GM18505 (cell line): ENCODE results near the gene CYBRD1.

Experiments
- ATAC-seq: cut with Tn5 transposase; IDR thresholded peaks from one replicate; pipeline ENCODE4 v1.9.1; 2021; ENCODE audit not compliant: unreplicated experiment
- POLR2A ChIP-seq: IDR thresholded peaks from 4 replicates; pipeline ENCODE4 v1.6.1; 2011; ENCODE audit warnings: borderline replicate concordance; ENCODE audit not compliant: insufficient read depth, insufficient read length; ENCODE audit errors: extremely low read depth

Gene CYBRD1

DNA sequence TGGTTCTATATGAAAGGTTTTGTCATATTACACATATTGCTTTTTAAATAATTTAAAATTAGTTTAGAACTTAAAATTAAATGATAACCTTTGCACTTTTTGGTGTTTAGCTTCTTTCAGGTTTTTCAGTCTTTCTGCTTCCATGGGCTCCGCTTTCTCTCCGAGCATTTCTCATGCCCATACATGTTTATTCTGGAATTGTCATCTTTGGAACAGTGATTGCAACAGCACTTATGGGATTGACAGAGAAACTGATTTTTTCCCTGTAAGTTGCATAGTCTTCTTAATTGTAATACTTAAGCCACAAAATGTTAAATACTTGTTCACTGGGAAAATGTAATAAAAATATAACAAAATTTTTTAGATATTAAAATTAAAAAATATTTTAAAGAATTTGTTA, 31.0 kb downstream of the CYBRD1 start:
- TF ChIP-seq POLR2A, result no peak
- ATAC-seq, result no peak

GRCh38 chr2:171553858-171554257, 31.6 kb downstream of the CYBRD1 start:
- no peak for TF ChIP-seq POLR2A
- no peak for ATAC-seq

DNA sequence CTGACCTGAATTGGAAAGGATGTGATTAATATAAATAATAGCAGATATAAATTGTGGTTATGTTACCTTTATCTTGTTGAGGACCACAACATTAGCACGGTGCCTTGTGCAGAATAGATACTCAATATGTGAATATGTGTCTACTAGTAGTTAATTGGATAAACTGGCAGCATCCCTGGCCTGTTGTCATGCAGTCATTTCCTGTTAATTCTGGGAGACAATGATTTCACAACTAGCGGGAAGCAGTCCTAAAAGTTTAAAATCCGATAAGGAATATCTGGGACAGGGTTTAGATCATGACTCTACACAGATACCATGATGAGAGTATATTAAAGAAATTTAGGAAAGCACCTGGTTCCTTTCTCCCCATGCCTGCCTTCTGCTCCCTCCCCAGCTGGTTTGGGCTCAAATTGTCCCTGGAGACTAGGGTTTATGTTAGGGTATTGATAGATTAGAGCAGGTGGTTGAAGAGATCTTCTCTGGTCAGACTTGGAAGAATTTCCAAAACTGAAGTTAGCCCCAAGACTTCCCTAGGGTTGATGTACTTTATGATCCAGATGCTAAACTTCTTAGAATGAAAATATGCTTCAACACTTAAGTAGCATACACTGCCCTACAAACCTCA, 32.8 kb downstream of the CYBRD1 start:
- TF ChIP-seq POLR2A, result no peak
- ATAC-seq, result no peak

DNA sequence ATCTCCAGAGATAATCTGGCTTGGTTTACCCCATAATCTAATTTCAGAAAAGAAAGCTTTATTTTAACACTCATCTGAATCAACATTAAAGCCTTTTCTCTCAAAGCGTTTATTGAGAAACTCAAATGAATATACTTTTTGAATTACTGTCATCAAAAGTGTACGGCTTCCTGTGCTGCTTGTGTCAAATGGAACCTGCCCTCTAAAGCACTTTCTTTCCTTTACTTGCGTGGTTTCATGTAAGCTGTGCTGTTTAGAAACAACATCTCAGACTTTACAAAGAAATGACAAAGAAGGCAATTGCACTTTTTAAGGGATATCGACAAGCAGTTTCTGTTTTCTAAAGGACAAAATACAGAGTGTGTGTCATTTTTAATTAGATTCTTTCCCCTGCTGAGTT, 35.1 kb downstream of the CYBRD1 start:
- no peak for ATAC-seq
- no peak for TF ChIP-seq POLR2A

DNA sequence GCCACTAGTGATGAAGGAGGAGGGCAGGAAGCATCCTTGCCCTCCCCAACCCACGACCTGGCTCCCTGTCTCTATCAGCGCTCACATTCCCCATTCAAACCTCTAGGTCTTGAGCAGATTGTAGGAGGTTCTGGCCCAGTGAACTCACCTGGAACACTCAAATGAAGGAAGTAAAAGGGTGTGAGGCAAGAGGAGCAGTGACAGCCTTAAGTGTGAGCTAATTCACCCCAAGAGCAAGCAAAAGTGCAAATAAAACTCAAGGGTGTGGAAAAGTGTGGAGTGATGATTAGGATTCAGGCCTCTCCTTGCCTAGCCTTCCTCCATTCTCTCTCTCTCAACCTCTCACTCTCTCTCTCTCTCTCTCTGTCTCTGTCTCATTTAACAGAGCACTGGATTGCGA, 41.0 kb downstream of the CYBRD1 start:
- no peak for ATAC-seq
- no peak for TF ChIP-seq POLR2A

DNA sequence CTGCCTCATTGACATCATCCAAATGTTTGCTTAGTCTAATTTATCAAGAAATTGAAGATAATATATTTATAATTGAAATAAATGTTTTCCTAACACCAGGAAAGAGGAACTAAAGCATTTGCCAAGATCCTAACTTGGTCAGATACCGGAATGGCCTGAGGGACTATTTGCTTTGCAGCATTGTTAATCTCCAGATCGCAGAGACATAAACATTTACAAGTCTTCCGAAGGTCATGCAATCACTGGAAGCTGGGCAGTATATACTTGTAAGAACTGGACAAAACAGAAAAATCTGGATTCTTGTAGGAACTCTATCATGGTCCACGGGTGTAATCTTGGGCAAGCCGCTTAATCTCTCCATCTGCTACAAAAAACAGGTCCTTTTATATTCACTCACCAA, 42.2 kb downstream of the CYBRD1 start:
- no peak for ATAC-seq
- TF ChIP-seq POLR2A, result no peak

DNA sequence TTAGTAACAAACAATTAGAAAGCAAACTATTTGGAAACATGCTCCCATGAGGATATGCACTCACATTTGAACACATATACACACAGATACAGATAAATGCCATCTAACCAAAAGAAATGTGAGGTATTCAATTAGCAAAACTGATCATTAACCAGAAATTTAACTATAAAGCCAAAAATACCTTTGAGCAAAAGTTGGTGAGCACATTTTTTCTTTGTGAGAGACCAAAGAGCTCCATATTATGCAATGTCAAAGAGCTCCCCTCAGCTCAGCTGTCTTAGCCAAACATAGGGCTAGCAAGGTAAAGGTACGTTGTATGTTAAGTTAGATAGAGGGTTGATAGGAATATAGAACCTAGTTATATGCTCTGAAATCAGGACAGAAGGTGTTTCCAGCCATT, 43.8 kb downstream of the CYBRD1 start:
- no peak for ATAC-seq
- no peak for TF ChIP-seq POLR2A

- no peak for TF ChIP-seq POLR2A
Observed at GRCh38 chr2:171566753-171567152, 44.5 kb downstream of the CYBRD1 start.

DNA sequence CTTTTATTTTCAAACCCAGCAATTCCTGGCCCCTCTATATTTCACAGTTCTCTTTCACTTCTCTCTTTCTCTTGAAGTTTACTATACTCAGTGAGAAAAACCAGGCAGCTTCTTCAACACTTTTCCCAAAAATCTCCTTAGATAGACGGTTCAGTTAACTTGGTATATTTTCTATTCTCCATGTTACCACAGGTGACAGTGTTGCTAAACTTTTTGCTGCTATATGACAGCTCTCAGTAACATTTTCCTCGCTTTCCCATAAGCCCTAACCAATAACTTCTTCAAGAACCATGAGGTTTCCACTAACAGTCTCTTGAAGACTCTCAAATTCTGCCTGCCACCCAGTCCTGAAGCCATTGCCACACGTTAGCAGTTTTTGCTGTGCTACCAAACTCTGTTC, 45.8 kb downstream of the CYBRD1 start:
- ATAC-seq, result no peak
- no peak for TF ChIP-seq POLR2A

More at GRCh38 chr2:171566753-171567152, 44.5 kb downstream of the CYBRD1 start:
- no peak for ATAC-seq

DNA sequence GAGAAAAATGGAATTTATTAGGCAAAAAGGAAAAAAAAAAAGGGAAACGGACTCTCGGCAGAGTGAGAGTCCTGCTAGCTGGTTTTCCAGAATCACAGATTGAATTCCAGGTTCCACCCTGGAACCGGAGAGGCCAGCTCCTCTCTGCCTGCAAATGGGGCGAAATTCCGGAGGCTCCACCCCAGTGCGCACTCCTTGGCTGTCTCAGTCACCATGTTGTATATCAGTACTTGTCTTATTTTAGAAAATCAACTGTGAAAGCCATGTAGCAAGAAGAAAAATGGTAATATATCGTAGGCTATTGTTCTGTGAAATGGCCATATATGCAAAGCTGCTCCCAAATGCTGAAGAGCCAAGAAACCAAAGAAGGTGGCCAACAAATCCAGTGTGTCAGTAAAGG, 49.4 kb downstream of the CYBRD1 start:
- TF ChIP-seq POLR2A, result no peak
- no peak for ATAC-seq

DNA sequence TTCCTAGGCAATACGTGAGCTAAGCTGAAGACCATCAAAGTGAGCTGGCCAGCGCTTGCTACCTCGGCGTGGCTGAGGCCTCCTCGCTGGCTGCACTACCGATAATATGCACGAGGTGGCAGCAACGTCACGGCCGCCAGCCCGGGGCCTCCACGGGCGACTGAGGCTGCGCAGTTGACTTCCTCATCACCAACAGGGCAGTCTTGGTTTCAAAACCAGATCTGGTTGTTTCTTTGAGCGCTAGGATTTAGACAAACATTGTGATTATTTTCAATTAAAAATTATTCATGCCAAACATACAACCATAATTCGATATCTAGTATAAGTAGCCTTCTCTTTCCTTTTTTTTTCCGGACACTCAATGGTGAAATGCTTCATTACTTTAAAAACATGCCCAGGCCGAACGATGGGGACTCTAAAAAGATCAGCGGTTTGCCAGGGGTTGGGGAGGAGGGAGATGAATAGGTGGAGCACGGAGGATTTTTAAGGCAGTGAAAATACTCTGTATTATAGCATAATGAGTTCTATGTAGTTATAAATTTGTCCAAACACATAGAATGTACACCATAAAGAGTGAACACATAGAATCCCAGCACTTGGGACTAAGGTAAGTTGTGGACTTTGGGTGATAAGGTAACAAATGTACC, 52.0 kb downstream of the CYBRD1 start:
- TF ChIP-seq POLR2A, result peak; percentile 21
- peak; percentile 71 for ATAC-seq

DNA sequence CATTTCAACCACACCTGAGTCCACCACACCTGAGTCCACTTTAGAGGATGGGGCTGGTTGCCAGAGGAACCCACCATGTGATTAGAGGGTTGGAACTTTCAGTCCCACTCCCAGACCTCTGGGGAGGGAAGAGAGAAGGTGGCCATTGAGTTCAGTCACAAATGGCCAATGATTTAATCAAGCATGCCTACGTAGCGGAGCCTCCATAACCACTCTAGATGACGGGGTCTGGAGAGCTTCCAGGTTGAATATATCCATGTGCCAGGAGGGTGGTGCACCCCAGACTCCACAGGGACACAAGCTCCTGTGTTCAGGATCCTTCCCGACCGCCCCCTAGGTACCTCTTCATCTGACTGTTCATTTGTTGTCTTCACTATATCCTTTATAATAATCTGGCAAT, 53.3 kb downstream of the CYBRD1 start:
- no peak for ATAC-seq
- TF ChIP-seq POLR2A, result no peak

- TF ChIP-seq POLR2A, result no peak
- ATAC-seq, result no peak
Observed at GRCh38 chr2:171578127-171578803, 56.0 kb downstream of the CYBRD1 start.

- ATAC-seq, result no peak
- TF ChIP-seq POLR2A, result no peak
Observed at GRCh38 chr2:171579481-171579880, 57.2 kb downstream of the CYBRD1 start.
